OCI-LY7 (cell line): ENCODE results near the gene SOX12. TPM values are rescaled to one million over a fixed set of nuclear protein-coding genes. Genes with fewer than 3 reads are reported as not detected.

Experiments
- BruUV-seq: library from RNA; stranded (reverse); fragments of 400-500 nt; replicated peaks from 2 replicates; lab custom pipeline; 2021; lab: Mats Ljungman, UMichigan
- CTCF ChIA-PET: fragments of 300-600 bp; sonication (Branson Sonifier 250); formaldehyde crosslinking; loops from one replicate; lab custom pipeline; 2022; ENCODE audit warnings: antibody characterized with exemption; ENCODE audit not compliant: unreplicated experiment; lab: Charles Lee
- POLR2A ChIA-PET: fragments of 300-600 bp; sonication (Branson Sonifier 250); formaldehyde crosslinking; loops from one replicate; lab custom pipeline; 2022; ENCODE audit warnings: antibody characterized with exemption; lab: Charles Lee
- DNase-seq: peaks from one replicate; pipeline ENCODE4 v3.0.0-alpha.2; 2015; ENCODE audit warnings: low spot score
- H2AFZ ChIP-seq: fragments of 200-600 bp; sonication (generic), shearing (Covaris generic); 2 replicates; pipeline ENCODE4 v1.6.1; 2014; ENCODE audit warnings: mild to moderate bottlenecking, antibody characterized with exemption, low read length, moderate library complexity
- H3K27ac ChIP-seq: fragments of 200-600 bp; sonication (generic); 2 replicates; pipeline ENCODE4 v1.5.1; 2014; ENCODE audit warnings: mixed run types, low read depth, mild to moderate bottlenecking, moderate library complexity, low read length, inconsistent platforms; ENCODE audit not compliant: poor library complexity, severe bottlenecking
- H3K36me3 ChIP-seq: fragments of 200-600 bp; sonication (generic); 2 replicates; pipeline ENCODE4 v1.6.1; 2014; ENCODE audit warnings: mild to moderate bottlenecking, antibody characterized with exemption, low read length, moderate library complexity, mixed read lengths; ENCODE audit not compliant: insufficient read depth
- H3K4me1 ChIP-seq: fragments of 200-600 bp; sonication (generic); 2 replicates; pipeline ENCODE4 v1.5.1; 2014; ENCODE audit warnings: mild to moderate bottlenecking, low read length; ENCODE audit not compliant: insufficient read depth, poor library complexity, severe bottlenecking
- H3K4me2 ChIP-seq: fragments of 200-600 bp; sonication (generic); 2 replicates; pipeline ENCODE4 v1.6.1; 2014; ENCODE audit warnings: mild to moderate bottlenecking, low read length
- H3K4me3 ChIP-seq: fragments of 200-600 bp; sonication (generic); 2 replicates; pipeline ENCODE4 v1.5.1; 2014; ENCODE audit warnings: mild to moderate bottlenecking, low read depth, low read length; ENCODE audit not compliant: poor library complexity, severe bottlenecking
- H3K79me2 ChIP-seq: fragments of 200-600 bp; sonication (generic); 2 replicates; pipeline ENCODE4 v1.6.1; 2016; ENCODE audit warnings: low read depth, mild to moderate bottlenecking, low read length, moderate library complexity, mixed read lengths; ENCODE audit not compliant: insufficient read depth
- H3K9me2 ChIP-seq: fragments of 200-600 bp; sonication (generic); 2 replicates; pipeline ENCODE4 v1.6.1; 2016; ENCODE audit warnings: mild to moderate bottlenecking, low read length, mixed read lengths; ENCODE audit not compliant: insufficient read depth
- H3K9me3 ChIP-seq: fragments of 200-600 bp; sonication (generic); 2 replicates; pipeline ENCODE4 v1.6.1; 2014; ENCODE audit warnings: mild to moderate bottlenecking, mixed run types, low read length, mixed read lengths
- H4K20me1 ChIP-seq: fragments of 200-600 bp; sonication (generic); 2 replicates; pipeline ENCODE4 v1.6.1; 2014; ENCODE audit warnings: mild to moderate bottlenecking, antibody characterized with exemption, low read length, moderate library complexity, mixed read lengths; ENCODE audit not compliant: insufficient read depth
- CTCF ChIP-seq: fragments of 200-600 bp; sonication (generic); conservative IDR thresholded peaks from 2 replicates; pipeline ENCODE4 v1.5.1; 2014; ENCODE audit warnings: mild to moderate bottlenecking, antibody characterized with exemption, low read length, moderate library complexity, mixed read lengths
- EZH2phosphoT487 ChIP-seq: fragments of 200-600 bp; sonication (generic); IDR thresholded peaks from 2 replicates; pipeline ENCODE4 v1.6.1; 2018; ENCODE audit warnings: low read depth, borderline replicate concordance, mild to moderate bottlenecking, mixed run types, antibody characterized with exemption, low read length, moderate library complexity, mixed read lengths
- intact Hi-C: fragments of 100-400 bp; cut with micrococcal nuclease; formaldehyde crosslinking; loops from one replicate; pipeline ENCODE4 v1.10.0; 2022; ENCODE audit not compliant: unreplicated experiment
- total RNA-seq, 2 experiments: library from RNA; depleted of rRNA in 1 of 2; stranded (reverse); fragments of >200 nt in 1 of 2; shearing (Covaris generic) in 1 of 2; gene quantifications; 2 replicates each; pipeline ENCODE4 v1.2.3, GENCODE V29; 2014 to 2022

SOX12 gene
- total RNA-seq, 2 experiments from 2014 or later: 16.4 to 43.8 TPM

GRCh38 chr20:313948-314347, 11.4 kb upstream of the SOX12 start:
- intact Hi-C loops: no loop called here
- no peaks in the 10 kb centered on the region for H3K36me3 ChIP-seq
- no TSS peak for BruUV-seq

GRCh38 chr20:316316-317068, 8.9 kb upstream of the SOX12 start:
- H3K4me2 ChIP-seq: no peak overlapping the region
- H2AFZ ChIP-seq: no peak overlapping the region
- no peak overlapping the region for H3K27ac ChIP-seq
- H4K20me1 ChIP-seq: no peaks in the 10 kb centered on the region
- no peaks in the 10 kb centered on the region for H3K36me3 ChIP-seq
- intact Hi-C loops: no loop called here
- TF ChIP-seq EZH2phosphoT487 (no peak), CTCF (no peak)
- POLR2A ChIA-PET: no interaction called here
- CTCF ChIA-PET: no interaction called here
- H3K4me3 ChIP-seq: no peak overlapping the region
- no TSS peak for BruUV-seq
- H3K79me2 ChIP-seq: no peaks in the 10 kb centered on the region
- H3K9me2 ChIP-seq: no peaks in the 10 kb centered on the region
- no peak for DNase-seq
- H3K4me1 ChIP-seq: no peaks in the 10 kb centered on the region
- no peaks in the 10 kb centered on the region for H3K9me3 ChIP-seq

More at GRCh38 chr20:313948-314347, 11.4 kb upstream of the SOX12 start:
- Histone ChIP-seq H3K9me3 (no peaks in the 10 kb centered on the region), H3K27ac (no peak overlapping the region), H3K4me2 (no peak overlapping the region), H4K20me1 (no peaks in the 10 kb centered on the region), H2AFZ (no peak overlapping the region), H3K79me2 (no peaks in the 10 kb centered on the region), H3K4me3 (no peak overlapping the region), H3K9me2 (no peaks in the 10 kb centered on the region), H3K4me1 (peaks cover 17% of the 10 kb centered on the region)
- DNase-seq: no peak
- CTCF ChIA-PET: no interaction called here
- no peak for TF ChIP-seq EZH2phosphoT487
- TF ChIP-seq CTCF: no peak
- POLR2A ChIA-PET: no interaction called here
